ENCODE results near the gene THYN1.
"Not testable (repeated sequence)": the region's sequence is repeated elsewhere in the genome, so short reads cannot be mapped to it uniquely, and the experiment has no call there.

Gene THYN1

DNA sequence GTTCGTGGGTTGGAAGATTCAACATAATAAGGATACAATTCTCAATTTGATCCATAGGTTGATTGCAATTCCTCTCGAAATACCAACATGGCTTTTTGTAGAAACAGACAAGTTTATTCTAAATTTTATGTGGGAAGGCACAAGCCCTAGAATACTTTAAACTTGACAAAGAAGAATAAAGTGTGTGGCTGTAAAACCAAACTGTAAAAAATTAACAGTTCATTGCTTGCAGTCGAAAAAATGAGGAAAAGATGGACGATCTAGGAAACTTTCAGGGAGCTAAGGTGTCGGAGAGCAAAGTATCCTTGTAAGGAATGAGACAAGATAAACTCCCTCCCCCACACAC, 22.0 kb upstream of the THYN1 start:
- no peak for DNase-seq (ENCODE audit: low spot score)

- no peak for DNase-seq (ENCODE audit: low spot score)
Observed at GRCh38 chr11:134273317-134273712, 20.2 kb upstream of the THYN1 start.

- DNase-seq (ENCODE audit: low spot score): no peak
Observed at GRCh38 chr11:134272381-134273316, 19.5 kb upstream of the THYN1 start.

- DNase-seq (ENCODE audit: low spot score): no peak
Observed at GRCh38 chr11:134271978-134272377, 18.8 kb upstream of the THYN1 start.

DNA sequence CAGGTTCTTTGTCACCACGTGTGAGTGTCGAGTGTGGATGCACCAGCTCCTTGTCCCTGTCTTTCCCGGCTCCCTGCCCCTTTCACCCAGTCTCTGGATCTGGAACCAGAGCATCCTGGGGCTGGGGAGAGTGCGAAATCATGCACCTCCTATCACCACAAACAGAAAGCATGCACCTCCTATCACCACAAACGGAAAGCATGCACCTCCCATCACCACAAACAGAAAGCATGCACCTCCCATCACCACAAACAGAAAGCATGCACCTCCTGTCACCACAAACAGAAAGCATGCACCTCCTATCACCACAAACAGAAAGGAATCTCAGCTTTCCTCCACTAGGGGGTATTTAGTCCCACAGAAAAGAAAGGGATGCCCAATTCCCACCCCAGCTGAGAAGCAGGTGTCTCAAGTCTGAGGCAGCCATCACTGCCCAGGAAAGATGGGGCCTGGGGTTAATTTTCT, 17.1 kb upstream of the THYN1 start:
- DNase-seq (ENCODE audit: low spot score): peak; percentile 29

DNA sequence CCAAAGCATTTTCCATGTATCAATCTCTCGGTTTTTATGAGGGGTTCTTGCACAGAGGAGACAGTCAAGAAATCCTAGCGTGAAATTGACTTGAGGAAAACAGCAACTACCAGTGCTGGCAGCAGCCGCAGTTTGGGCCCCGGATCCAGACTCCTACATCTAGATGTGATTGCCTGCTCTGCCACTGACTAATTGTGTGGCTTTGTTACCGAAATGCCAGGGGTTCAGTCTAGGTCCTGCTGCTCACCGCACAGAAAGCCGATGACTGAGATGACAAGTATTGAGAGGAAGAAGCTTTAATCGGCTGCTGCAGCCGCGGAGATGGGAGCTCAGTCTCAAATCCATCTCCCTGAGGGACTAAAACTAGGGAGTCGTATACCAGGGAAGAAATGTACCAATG, 14.8 kb upstream of the THYN1 start:
- DNase-seq (ENCODE audit: low spot score): no peak

GRCh38 chr11:134267461-134267860, 14.3 kb upstream of the THYN1 start:
- DNase-seq (ENCODE audit: low spot score): no peak

DNA sequence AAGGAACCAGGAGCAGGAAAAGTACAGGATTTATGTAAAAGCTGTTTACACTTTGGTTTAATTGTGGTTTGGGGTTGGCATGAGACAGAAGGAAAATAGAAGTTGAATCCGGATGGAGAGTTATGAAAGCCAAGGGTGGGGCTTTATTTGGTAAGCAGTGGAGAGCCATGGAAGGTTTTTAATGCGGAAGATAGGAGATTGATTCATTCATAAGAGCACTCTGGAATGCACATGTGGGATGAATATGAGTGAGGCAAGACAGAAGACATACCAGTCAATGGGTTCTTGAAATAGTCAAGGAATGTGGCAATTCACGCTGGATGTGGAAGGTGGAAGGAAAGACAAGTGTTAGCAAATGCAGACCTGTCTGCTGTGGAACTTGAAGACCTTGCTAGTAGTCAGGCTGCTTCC, 13.7 kb upstream of the THYN1 start:
- DNase-seq (ENCODE audit: low spot score): no peak

- DNase-seq (ENCODE audit: low spot score): no peak
Observed at GRCh38 chr11:134266440-134266839, 13.3 kb upstream of the THYN1 start.

DNA sequence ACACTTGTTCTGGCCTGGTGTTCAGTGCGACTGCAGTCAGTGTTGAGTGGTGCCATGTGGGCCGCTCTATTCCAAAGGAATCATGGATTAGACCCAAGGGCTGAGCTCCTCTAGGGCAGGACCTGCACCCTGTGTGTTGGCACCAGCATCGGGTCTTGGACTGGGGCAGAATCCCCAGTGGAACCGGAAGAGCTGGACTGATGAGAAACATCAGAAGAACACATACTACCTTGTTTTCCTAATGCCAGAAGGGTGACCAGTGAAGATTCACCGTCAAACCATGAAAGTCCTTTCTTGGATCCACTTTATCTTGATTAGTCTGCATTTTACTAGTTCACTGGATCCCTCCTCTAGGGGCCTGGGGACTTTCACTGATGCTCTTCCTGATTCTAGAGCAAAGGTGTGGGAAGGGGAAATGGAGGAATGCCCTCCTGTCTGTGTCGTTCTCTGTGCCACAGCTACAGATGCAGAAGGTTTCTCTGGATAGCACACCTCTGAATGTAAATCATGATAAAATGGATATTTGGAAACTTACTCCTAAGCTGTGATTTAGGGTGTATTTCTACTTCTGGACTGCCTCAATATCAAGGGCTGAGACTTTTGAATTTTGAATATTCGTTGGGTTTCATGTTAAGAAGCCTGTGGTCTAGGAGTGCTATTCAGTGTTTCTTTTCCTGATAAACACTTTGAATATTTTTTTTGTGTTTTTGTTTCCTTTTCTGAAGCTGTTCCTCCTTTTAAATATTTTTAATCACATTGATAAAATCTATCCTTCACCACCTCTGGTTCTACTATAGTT, 12.0 kb upstream of the THYN1 start:
- no peak for DNase-seq (ENCODE audit: low spot score)

DNA sequence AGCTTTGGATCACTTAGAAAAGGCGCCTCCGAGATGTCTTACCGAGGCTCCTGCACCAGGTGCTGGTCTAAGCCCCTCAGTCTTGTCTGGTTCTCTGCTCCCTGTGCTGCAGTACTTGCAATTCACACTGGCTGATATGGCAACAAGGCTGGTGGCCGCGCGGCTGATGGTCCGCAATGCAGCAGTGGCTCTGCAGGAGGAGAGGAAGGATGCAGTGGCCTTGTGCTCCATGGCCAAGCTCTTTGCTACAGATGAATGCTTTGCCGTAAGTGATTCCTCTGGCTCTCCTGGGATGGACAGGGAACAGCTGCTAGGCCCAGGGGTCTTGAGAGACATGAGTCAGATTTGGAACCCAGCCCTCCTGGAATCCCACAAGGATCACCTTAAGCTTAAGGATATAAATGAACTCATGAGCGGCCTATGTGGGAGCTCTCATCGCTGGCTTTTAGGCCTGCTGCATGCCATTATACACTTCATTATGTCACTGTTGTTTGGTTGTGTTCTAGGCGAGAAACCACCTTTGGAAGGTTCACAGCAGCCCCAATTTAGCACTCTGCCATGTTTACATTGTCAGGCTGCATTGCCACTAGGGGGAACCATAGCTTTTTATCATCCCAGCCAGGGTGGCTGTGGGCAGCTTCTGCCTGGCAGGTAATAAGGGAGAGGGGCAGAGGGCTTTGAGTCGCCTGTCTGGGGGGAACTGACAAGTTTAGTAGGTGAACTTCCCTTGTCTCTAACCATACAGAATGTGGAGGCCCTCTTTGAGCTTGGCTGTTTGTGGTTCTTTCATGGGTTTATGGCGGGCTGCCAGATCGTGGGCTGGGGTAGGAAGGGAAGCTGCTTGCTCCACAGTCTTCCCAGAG, 8.7 kb upstream of the THYN1 start:
- no peak for DNase-seq (ENCODE audit: low spot score)

DNA sequence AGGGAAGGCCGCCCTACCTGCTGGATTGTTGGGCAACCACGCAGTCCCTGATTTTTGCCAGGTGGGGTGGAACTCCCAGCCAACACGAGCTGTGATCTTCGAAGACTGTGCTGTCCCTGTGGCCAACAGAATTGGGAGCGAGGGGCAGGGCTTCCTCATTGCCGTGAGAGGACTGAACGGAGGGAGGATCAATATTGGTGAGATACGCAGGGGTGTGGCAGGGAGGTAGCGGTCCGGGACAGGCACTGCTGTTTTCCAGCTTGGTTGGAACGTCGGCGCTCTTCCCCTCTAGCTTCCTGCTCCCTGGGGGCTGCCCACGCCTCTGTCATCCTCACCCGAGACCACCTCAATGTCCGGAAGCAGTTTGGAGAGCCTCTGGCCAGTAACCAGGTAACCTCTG, 7.8 kb upstream of the THYN1 start:
- DNase-seq (ENCODE audit: low spot score): no peak

- no peak for DNase-seq (ENCODE audit: low spot score)
Observed at GRCh38 chr11:134260503-134260902, 7.4 kb upstream of the THYN1 start.

DNA sequence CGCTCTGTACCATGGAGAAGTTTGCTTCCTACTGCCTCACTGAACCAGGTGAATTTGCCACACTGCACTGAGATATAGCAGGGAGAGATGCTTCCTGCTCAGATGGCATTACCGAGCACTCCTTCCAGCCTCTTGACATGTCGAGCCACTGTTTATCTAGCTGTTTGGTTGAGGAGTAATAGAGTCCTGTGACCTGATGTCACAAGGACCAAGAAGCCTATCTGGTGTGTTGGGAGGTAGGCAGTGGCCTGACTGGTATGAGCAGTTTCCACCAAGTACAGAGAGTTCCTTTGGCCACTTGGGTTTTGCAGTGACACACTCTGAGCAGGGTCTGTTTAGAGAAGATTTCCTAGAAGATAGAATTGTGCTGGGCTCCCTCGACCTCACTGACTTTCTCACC, 5.4 kb upstream of the THYN1 start:
- no peak for DNase-seq (ENCODE audit: low spot score)

DNA sequence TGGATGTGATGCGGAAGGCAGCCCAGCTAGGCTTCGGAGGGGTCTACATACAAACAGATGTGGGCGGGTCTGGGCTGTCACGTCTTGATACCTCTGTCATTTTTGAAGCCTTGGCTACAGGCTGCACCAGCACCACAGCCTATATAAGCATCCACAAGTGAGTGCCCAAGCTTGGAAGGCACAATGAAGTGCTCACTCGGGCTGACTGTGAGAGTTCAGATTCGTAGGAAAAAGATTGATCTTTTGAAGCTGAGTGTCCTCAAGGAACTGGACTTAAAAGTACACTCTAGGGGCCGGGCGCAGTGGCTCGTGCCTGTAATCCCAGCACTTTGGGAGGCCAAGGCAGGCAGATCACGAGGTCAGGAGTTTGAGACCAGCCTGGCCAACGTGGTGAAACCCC, 3.9 kb upstream of the THYN1 start:
- no peak for DNase-seq (ENCODE audit: low spot score)

DNA sequence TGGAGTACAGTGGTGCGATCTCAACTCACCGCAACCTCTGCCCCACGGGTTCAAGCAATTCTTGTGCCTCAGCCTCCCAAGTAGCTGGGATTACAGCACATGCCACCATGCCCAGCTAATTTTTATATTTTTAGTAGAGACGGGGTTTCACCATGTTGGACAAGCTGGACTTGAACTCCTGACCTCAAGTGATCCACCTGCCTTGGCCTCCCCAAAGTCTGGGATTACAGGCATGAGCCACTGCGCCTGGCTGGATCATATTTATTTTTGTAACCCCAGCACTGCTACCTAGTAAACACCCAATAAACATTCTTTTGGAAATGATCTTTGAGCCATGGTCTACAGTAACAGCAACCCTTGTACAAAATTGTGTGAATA, 2.0 kb upstream of the THYN1 start:
- DNase-seq (ENCODE audit: low spot score): not testable (repeated sequence)

GRCh38 chr11:134254433-134255183, 1.5 kb upstream of the THYN1 start:
- no peak for DNase-seq (ENCODE audit: low spot score)

DNA sequence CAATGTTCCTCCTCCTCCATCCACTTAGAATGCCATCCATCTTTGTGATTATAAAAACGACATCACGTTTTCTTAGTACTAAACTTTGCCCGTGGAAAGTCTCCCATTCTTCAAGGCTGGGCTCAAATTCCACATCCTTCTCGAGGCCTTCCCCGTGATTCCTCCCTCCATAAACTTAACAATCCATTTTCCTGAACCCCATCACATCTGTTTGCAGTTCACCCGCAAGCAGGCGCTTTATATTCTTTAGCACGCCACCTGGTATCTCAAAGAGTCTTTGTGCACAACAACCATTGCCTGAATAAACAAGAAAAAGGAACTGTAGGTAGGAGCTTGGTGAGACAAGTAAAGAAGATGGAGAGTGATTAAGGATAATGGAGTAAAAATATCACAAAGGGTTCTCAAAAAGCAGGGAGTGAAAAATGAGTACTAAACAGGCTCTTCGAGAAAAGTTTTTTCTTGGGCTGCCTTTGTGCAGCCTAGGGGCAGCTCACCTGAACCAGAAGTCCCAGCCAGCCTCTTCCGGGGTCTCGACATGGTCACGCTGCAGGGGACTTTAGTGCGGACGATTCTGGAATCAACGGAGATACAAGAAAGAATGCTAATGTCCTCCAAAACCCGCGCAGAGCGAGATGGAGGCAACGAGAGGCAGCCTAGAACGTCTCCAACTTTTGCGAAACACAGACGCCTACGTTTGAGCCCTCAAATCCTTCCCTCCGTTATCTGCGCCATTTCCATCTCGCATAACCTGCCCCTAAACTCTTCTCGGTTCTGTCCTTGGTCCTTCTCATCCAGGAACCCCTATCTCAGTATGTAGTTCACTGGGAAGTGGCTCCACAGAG, 585 bp downstream of the THYN1 start:
- DNase-seq (ENCODE audit: low spot score): peak; percentile 18

DNA sequence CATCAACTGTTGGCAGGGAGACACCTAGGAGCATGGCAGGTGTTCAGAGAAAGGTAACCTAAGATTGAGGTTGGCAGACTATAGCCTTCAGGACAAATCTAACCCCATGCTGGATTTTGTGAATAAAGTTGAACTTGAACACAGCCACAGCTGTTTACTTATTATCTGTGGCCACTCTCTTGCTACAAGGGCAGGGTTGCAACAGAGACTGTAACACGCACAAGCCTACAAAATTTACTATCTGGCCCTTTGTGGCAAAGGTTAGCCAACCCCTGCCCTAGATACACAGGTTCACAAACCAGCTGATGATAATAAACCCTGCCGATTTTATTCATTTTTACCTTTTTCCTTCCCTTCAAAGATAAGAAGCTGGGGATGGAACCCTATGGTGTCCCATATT, 2.5 kb downstream of the THYN1 start:
- no peak for DNase-seq (ENCODE audit: low spot score)

GRCh38 chr11:134250246-134250645, 2.9 kb downstream of the THYN1 start:
- no peak for DNase-seq (ENCODE audit: low spot score)

Data from cerebellar cortex (tissue), 1 donor.